HG02973 (cell line): Measurements from ENCODE around the gene MT1H.
A peak's percentile ranks its signal among the peaks of the same experiment; 100 is the strongest.

Experiments
- ATAC-seq: cut with Tn5 transposase; IDR thresholded peaks from one replicate; pipeline ENCODE4 v1.9.1; 2021; ENCODE audit warnings: moderate library complexity; ENCODE audit not compliant: unreplicated experiment

MT1H gene

GRCh38 chr16:56635441-56635967 lies 34.1 kb upstream of the MT1H start:
- ATAC-seq = no peak

GRCh38 chr16:56636616-56637413 lies 32.8 kb upstream of the MT1H start:
- ATAC-seq = no peak

GRCh38 chr16:56637814-56638750 lies 31.5 kb upstream of the MT1H start, which contains the start of gene MT1A:
MT1A (plus strand) TSS chr16:56638666; CDS start chr16:56638739, 73 bp downstream.
- ATAC-seq = no peak

- ATAC-seq = no peak
Observed at GRCh38 chr16:56639045-56639444, 30.6 kb upstream of the MT1H start.

GRCh38 chr16:56640076-56640475 lies 29.5 kb upstream of the MT1H start:
- ATAC-seq = no peak

- no peak for ATAC-seq
Observed at GRCh38 chr16:56641166-56641565, 28.4 kb upstream of the MT1H start.

- peak; percentile 51 for ATAC-seq
Observed at GRCh38 chr16:56643080-56643778, 26.4 kb upstream of the MT1H start.

GRCh38 chr16:56643833-56644232 lies 25.8 kb upstream of the MT1H start:
- ATAC-seq = no peak

- no peak for ATAC-seq
Observed at GRCh38 chr16:56645311-56645710, 24.3 kb upstream of the MT1H start.

- ATAC-seq = no peak
Observed at GRCh38 chr16:56645838-56646237, 23.8 kb upstream of the MT1H start.

- ATAC-seq = no peak
Observed at GRCh38 chr16:56647641-56648431, 21.8 kb upstream of the MT1H start.

GRCh38 chr16:56649271-56649670 lies 20.3 kb upstream of the MT1H start:
- ATAC-seq = no peak

- ATAC-seq = no peak
Observed at GRCh38 chr16:56649820-56650219, 19.8 kb upstream of the MT1H start.

GRCh38 chr16:56651586-56651985 lies 18.0 kb upstream of the MT1H start, which contains the start of gene MT1B:
MT1B (plus strand) TSS chr16:56651886; CDS start chr16:56651954, 68 bp downstream.
- ATAC-seq = no peak

GRCh38 chr16:56652600-56652999 lies 17.0 kb upstream of the MT1H start:
- ATAC-seq = no peak

- ATAC-seq = no peak
Observed at GRCh38 chr16:56653218-56653617, 16.4 kb upstream of the MT1H start.

GRCh38 chr16:56657555-56658326 lies 11.9 kb upstream of the MT1H start, which contains the start of gene MT1F:
MT1F (plus strand) TSS chr16:56657959; CDS start chr16:56658059, 100 bp downstream.
- ATAC-seq = no peak

GRCh38 chr16:56658327-56658875 lies 11.2 kb upstream of the MT1H start:
- ATAC-seq = no peak
